Measurements from ENCODE around the gene STARD5.

The STARD5 gene

DNA sequence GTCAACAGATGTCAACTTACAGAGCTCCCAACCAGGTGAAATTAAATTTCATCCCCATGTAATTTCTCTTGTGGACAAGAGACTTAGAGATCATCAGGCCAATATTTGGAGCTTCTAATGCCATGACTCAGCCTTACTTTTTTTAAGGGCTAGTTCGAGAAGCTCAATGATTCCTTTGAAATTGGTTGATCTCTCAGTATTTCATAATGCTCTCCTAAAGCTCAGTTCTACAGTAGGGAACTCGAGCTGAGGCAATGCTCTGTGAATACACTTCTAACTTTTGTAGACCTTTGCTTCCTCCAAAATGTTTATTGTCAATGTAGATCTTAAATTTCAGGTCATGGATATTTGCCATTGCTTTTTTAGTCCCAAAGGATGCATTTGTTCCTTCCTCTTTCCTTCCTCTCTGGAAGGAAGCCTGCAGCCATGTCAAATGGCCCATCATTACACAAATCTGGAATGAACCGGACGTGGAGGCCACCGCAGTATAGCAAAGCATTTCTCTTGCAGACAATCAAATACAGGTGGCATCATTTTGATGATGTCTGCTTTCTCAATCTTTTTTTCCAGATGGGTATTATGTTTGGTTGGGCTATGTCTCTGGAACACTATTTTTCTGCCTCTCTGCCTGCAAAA lies 28.3 kb downstream of the STARD5 start:
- H3K36me3 ChIP-seq (ENCODE audit: control insufficient read depth, insufficient read depth, low read length), result no peaks in the 10 kb centered on the region
- no peak overlapping the region for H3K27ac ChIP-seq (ENCODE audit: low read depth, low read length)
- H3K9ac ChIP-seq (ENCODE audit: low read length), result no peak overlapping the region
- no peaks in the 10 kb centered on the region for H3K27me3 ChIP-seq (ENCODE audit: control insufficient read depth, insufficient read depth, low read length)
- no peak overlapping the region for H3K4me3 ChIP-seq (ENCODE audit: low read length)
- no peaks in the 10 kb centered on the region for H3K4me1 ChIP-seq (ENCODE audit: control insufficient read depth, insufficient read depth, low read length)

DNA sequence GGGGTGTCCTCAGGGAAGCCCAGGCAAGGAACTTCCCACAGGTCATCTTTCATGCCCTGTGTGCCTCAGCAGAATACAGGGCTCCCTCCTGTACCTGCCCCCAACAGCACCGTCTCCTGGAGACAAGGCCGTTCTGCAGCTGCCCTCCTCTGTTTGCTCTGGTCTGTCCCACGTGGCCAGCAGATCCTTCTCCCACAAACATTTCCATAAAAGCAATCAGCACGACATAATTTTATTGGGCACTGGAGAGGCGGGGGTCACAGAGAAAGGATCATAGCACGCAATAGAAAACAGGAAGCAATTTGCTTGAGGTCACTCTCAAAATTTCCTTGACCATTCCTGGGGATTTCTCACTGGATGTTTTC lies 29.4 kb downstream of the STARD5 start:
- Histone ChIP-seq H3K27me3 (ENCODE audit: control insufficient read depth, insufficient read depth, low read length) (no peaks in the 10 kb centered on the region), H3K9ac (ENCODE audit: low read length) (no peak overlapping the region), H3K4me1 (ENCODE audit: control insufficient read depth, insufficient read depth, low read length) (no peaks in the 10 kb centered on the region), H3K27ac (ENCODE audit: low read depth, low read length) (no peak overlapping the region), H3K4me3 (ENCODE audit: low read length) (peak overlapping the region; percentile 1), H3K36me3 (ENCODE audit: control insufficient read depth, insufficient read depth, low read length) (no peaks in the 10 kb centered on the region)

DNA sequence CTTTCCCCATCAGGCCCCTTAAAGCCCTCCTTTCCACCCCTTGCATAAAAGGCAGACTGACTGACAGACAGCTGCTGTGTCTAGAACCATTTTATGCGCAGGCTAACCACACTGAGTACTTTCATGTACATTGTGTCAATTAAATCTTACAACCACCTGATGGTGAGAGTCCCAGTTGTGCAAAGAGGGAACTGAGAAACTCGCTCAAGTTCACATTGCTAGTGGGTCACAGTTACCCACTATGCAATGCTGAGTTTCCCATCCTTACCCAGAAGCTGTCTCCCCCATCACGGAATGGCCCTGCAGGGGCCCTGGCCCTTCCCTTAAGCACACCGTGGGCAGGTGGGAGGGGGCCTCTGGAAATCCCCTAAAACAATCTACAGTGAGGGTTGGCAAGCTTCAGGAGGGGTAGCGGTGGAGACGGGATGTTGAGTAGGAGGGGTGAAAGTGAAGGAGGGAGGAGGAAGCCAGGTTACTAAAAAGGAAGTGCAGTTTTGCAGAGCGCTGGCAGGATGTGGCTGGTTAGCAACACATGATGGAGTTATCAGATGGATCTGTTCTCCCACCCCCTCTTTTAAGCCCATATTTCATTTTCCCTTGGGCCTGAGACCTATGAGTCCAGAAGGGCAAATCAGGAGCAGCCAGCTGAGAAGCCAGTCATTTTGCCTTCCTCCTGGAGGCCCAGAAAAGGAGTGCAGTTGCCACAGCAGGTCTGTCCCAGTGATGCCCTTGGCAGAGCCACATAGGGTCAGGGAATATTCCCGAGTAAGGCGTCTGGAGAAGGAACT lies 30.0 kb downstream of the STARD5 start:
- Histone ChIP-seq H3K36me3 (ENCODE audit: control insufficient read depth, insufficient read depth, low read length) (no peaks in the 10 kb centered on the region), H3K9ac (ENCODE audit: low read length) (no peak overlapping the region), H3K27me3 (ENCODE audit: control insufficient read depth, insufficient read depth, low read length) (no peaks in the 10 kb centered on the region), H3K4me1 (ENCODE audit: control insufficient read depth, insufficient read depth, low read length) (no peaks in the 10 kb centered on the region), H3K27ac (ENCODE audit: low read depth, low read length) (no peak overlapping the region), H3K4me3 (ENCODE audit: low read length) (peak overlapping the region; percentile 1)

DNA sequence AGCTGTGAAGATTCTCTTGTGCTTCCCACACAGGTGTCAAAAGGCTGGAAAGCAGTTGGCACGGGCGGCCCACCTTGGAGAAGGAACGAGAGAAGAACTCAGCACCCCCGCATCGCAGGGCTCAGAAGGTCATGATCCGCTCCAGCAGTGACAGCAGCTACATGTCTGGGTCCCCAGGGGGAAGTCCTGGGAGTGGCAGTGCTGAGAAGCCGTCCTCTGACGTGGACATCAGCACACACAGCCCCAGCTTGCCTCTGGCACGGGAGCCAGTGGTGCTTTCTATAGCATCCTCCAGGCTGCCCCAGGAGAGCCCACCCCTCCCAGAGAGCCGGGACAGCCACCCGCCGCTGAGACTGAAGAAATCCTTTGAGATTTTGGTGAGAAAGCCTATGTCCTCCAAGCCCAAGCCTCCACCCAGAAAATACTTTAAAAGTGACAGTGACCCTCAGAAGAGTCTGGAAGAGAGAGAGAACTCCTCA lies 31.4 kb downstream of the STARD5 start:
- H3K4me3 ChIP-seq (ENCODE audit: low read length), result peak overlapping the region; percentile 25
- no peaks in the 10 kb centered on the region for H3K4me1 ChIP-seq (ENCODE audit: control insufficient read depth, insufficient read depth, low read length)
- H3K9ac ChIP-seq (ENCODE audit: low read length), result no peak overlapping the region
- no peaks in the 10 kb centered on the region for H3K27me3 ChIP-seq (ENCODE audit: control insufficient read depth, insufficient read depth, low read length)
- no peaks in the 10 kb centered on the region for H3K36me3 ChIP-seq (ENCODE audit: control insufficient read depth, insufficient read depth, low read length)
- no peak overlapping the region for H3K27ac ChIP-seq (ENCODE audit: low read depth, low read length)

DNA sequence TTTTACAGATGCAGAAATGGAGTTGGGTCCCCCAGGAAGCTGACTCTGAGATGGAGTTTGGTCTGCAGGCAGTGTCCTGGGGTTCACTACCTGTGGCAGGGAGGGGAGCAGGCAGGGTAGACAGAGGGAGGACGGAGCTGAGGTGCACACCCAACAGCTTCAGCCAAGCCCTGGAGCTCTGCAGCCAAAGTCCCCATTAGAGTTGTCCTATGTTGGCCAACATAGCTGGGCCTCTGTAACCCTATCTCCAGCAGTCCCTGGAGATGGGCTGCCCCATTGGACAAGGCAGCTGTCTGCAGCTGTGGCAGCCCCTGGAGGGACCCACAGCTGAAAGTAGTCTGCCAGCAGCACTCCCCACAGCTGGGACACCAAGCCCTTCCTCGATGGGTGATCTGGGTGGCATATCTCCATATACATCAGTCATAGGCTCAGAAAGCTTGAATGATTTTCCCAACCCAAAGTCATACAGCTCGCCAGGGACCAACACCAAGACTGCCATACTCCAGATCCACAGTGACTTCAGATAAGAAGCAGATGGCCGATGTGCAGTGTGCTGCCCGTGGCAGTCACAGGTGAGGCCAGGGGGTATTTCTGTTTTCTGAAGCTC lies 31.9 kb downstream of the STARD5 start:
- no peak overlapping the region for H3K9ac ChIP-seq (ENCODE audit: low read length)
- no peaks in the 10 kb centered on the region for H3K27me3 ChIP-seq (ENCODE audit: control insufficient read depth, insufficient read depth, low read length)
- no peaks in the 10 kb centered on the region for H3K36me3 ChIP-seq (ENCODE audit: control insufficient read depth, insufficient read depth, low read length)
- no peak overlapping the region for H3K4me3 ChIP-seq (ENCODE audit: low read length)
- H3K4me1 ChIP-seq (ENCODE audit: control insufficient read depth, insufficient read depth, low read length), result no peaks in the 10 kb centered on the region
- H3K27ac ChIP-seq (ENCODE audit: low read depth, low read length), result no peak overlapping the region

GRCh38 chr15:81289910-81290309 lies 34.0 kb downstream of the STARD5 start:
- Histone ChIP-seq H3K4me1 (ENCODE audit: control insufficient read depth, insufficient read depth, low read length) (no peaks in the 10 kb centered on the region), H3K27me3 (ENCODE audit: control insufficient read depth, insufficient read depth, low read length) (no peaks in the 10 kb centered on the region), H3K27ac (ENCODE audit: low read depth, low read length) (no peak overlapping the region), H3K36me3 (ENCODE audit: control insufficient read depth, insufficient read depth, low read length) (no peaks in the 10 kb centered on the region), H3K4me3 (ENCODE audit: low read length) (no peak overlapping the region), H3K9ac (ENCODE audit: low read length) (no peak overlapping the region)

DNA sequence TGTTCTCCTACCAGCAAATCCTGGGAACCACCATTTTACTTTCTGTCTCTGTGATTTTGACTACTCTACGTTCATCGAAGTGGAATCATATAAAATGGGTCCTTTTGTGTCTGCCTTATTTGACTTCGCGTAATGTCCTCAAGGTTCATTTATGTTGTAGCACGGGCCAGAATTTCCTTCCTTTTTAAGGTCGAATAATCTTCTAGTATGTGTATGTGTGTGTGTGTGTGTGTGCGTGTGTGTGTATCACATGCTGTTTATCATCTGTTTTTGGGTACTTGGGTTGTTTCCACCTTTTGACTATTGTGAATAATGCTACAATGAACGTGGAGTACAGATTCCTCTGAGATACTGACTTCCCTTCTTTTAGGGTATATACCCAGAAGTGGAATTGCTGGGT lies 35.3 kb downstream of the STARD5 start:
- Histone ChIP-seq H3K9ac (ENCODE audit: low read length) (no peak overlapping the region), H3K27ac (ENCODE audit: low read depth, low read length) (no peak overlapping the region), H3K4me3 (ENCODE audit: low read length) (no peak overlapping the region), H3K36me3 (ENCODE audit: control insufficient read depth, insufficient read depth, low read length) (no peaks in the 10 kb centered on the region), H3K4me1 (ENCODE audit: control insufficient read depth, insufficient read depth, low read length) (no peaks in the 10 kb centered on the region), H3K27me3 (ENCODE audit: control insufficient read depth, insufficient read depth, low read length) (no peaks in the 10 kb centered on the region)

- Histone ChIP-seq H3K9ac (ENCODE audit: low read length) (no peak overlapping the region), H3K27me3 (ENCODE audit: control insufficient read depth, insufficient read depth, low read length) (no peaks in the 10 kb centered on the region), H3K4me3 (ENCODE audit: low read length) (no peak overlapping the region), H3K4me1 (ENCODE audit: control insufficient read depth, insufficient read depth, low read length) (no peaks in the 10 kb centered on the region), H3K27ac (ENCODE audit: low read depth, low read length) (no peak overlapping the region), H3K36me3 (ENCODE audit: control insufficient read depth, insufficient read depth, low read length) (no peaks in the 10 kb centered on the region)
Observed at GRCh38 chr15:81288040-81288439, 35.9 kb downstream of the STARD5 start.

- Histone ChIP-seq H3K4me1 (ENCODE audit: control insufficient read depth, insufficient read depth, low read length) (no peaks in the 10 kb centered on the region), H3K27ac (ENCODE audit: low read depth, low read length) (no peak overlapping the region), H3K4me3 (ENCODE audit: low read length) (no peak overlapping the region), H3K9ac (ENCODE audit: low read length) (no peak overlapping the region), H3K36me3 (ENCODE audit: control insufficient read depth, insufficient read depth, low read length) (no peaks in the 10 kb centered on the region), H3K27me3 (ENCODE audit: control insufficient read depth, insufficient read depth, low read length) (no peaks in the 10 kb centered on the region)
Observed at GRCh38 chr15:81286621-81287121, 37.3 kb downstream of the STARD5 start.

DNA sequence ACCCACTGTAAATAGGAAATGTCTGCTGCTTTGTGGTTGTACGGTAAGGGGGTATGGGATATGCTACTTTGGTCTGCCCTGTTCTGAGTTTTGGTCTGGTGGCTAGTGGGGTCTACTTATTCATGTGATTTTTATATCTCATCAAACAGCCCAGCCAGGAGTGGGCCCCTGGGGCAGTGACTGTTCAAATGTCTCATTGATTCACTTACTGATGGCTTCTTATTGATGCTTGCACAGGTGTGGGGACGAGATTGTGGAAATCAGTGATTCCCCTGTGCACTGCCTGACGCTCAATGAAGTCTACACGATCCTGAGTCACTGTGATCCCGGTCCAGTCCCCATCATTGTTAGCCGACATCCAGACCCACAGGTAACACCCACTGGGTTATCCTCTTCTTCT lies 38.5 kb downstream of the STARD5 start:
- Histone ChIP-seq H3K4me1 (ENCODE audit: control insufficient read depth, insufficient read depth, low read length) (no peaks in the 10 kb centered on the region), H3K9ac (ENCODE audit: low read length) (no peak overlapping the region), H3K27ac (ENCODE audit: low read depth, low read length) (no peak overlapping the region), H3K27me3 (ENCODE audit: control insufficient read depth, insufficient read depth, low read length) (no peaks in the 10 kb centered on the region), H3K4me3 (ENCODE audit: low read length) (no peak overlapping the region), H3K36me3 (ENCODE audit: control insufficient read depth, insufficient read depth, low read length) (no peaks in the 10 kb centered on the region)

GRCh38 chr15:81284256-81285031 lies 39.5 kb downstream of the STARD5 start:
- no peak overlapping the region for H3K27ac ChIP-seq (ENCODE audit: low read depth, low read length)
- no peaks in the 10 kb centered on the region for H3K27me3 ChIP-seq (ENCODE audit: control insufficient read depth, insufficient read depth, low read length)
- H3K4me1 ChIP-seq (ENCODE audit: control insufficient read depth, insufficient read depth, low read length), result no peaks in the 10 kb centered on the region
- no peaks in the 10 kb centered on the region for H3K36me3 ChIP-seq (ENCODE audit: control insufficient read depth, insufficient read depth, low read length)
- H3K4me3 ChIP-seq (ENCODE audit: low read length), result no peak overlapping the region
- H3K9ac ChIP-seq (ENCODE audit: low read length), result no peak overlapping the region

GRCh38 chr15:81282911-81283310 lies 41.0 kb downstream of the STARD5 start:
- H3K27me3 ChIP-seq (ENCODE audit: control insufficient read depth, insufficient read depth, low read length), result no peaks in the 10 kb centered on the region
- no peak overlapping the region for H3K9ac ChIP-seq (ENCODE audit: low read length)
- no peak overlapping the region for H3K27ac ChIP-seq (ENCODE audit: low read depth, low read length)
- no peaks in the 10 kb centered on the region for H3K36me3 ChIP-seq (ENCODE audit: control insufficient read depth, insufficient read depth, low read length)
- no peak overlapping the region for H3K4me3 ChIP-seq (ENCODE audit: low read length)
- no peaks in the 10 kb centered on the region for H3K4me1 ChIP-seq (ENCODE audit: control insufficient read depth, insufficient read depth, low read length)

Measured in rectal smooth muscle tissue (tissue), 1 donor.